HL-60 (cell line): ENCODE data around the gene PLEKHN1.

ENCODE experiments used
- POLR2AphosphoS5 ChIP-seq: IDR thresholded peaks from 2 replicates; pipeline ENCODE4 v1.6.1; 2012; ENCODE audit warnings: low read depth
- TF ChIP-seq, protein P1 (sequence below): IDR thresholded peaks from one replicate; pipeline ENCODE4 v1.5.1; 2011; ENCODE audit warnings: low read length, control low read depth, inconsistent platforms; ENCODE audit not compliant: insufficient read depth
- TF ChIP-seq, protein P2 (sequence below): IDR thresholded peaks from 2 replicates; pipeline ENCODE4 v1.6.1; 2012; ENCODE audit warnings: low read depth; ENCODE audit not compliant: insufficient replicate concordance

DNA sequence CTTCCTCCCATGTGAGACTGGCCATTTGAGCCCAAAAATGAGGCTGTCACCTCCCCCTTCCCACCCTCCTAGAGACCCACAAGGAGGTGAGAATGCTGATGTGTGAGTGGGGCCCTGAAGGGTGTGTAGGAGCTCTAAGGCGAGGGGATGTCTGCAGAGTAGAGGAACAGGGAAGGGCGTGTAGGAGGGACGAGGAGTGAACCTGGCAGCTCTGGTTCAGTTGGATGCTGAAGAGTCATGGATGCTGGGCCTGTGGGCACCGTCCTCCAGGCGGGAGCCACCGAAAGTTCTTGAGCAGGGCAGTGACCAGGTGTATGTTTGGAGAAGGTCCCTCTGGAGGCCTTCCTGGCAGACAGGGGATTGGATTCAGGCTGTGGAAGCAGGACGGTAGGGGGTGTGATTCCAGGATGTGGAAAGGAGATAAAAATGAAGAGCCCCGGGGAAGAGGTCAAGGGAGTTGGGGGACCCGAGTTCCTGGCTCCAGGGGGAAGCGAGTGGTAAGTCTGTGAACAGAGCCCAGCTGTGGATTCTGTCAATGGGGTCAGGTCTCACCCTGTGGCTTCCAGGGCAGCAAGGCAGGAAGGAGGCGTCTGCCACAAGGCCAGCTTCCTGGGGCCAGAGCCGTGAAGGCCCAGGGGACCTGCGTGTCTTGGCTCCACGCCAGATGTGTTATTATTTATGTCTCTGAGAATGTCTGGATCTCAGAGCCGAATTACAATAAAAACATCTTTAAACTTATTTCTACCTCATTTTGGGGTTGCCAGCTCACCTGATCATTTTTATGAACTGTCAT is 34.7 kb upstream of the PLEKHN1 start:
- TF ChIP-seq, protein P1, sequence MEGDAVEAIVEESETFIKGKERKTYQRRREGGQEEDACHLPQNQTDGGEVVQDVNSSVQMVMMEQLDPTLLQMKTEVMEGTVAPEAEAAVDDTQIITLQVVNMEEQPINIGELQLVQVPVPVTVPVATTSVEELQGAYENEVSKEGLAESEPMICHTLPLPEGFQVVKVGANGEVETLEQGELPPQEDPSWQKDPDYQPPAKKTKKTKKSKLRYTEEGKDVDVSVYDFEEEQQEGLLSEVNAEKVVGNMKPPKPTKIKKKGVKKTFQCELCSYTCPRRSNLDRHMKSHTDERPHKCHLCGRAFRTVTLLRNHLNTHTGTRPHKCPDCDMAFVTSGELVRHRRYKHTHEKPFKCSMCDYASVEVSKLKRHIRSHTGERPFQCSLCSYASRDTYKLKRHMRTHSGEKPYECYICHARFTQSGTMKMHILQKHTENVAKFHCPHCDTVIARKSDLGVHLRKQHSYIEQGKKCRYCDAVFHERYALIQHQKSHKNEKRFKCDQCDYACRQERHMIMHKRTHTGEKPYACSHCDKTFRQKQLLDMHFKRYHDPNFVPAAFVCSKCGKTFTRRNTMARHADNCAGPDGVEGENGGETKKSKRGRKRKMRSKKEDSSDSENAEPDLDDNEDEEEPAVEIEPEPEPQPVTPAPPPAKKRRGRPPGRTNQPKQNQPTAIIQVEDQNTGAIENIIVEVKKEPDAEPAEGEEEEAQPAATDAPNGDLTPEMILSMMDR: no peak
- TF ChIP-seq, protein P2, sequence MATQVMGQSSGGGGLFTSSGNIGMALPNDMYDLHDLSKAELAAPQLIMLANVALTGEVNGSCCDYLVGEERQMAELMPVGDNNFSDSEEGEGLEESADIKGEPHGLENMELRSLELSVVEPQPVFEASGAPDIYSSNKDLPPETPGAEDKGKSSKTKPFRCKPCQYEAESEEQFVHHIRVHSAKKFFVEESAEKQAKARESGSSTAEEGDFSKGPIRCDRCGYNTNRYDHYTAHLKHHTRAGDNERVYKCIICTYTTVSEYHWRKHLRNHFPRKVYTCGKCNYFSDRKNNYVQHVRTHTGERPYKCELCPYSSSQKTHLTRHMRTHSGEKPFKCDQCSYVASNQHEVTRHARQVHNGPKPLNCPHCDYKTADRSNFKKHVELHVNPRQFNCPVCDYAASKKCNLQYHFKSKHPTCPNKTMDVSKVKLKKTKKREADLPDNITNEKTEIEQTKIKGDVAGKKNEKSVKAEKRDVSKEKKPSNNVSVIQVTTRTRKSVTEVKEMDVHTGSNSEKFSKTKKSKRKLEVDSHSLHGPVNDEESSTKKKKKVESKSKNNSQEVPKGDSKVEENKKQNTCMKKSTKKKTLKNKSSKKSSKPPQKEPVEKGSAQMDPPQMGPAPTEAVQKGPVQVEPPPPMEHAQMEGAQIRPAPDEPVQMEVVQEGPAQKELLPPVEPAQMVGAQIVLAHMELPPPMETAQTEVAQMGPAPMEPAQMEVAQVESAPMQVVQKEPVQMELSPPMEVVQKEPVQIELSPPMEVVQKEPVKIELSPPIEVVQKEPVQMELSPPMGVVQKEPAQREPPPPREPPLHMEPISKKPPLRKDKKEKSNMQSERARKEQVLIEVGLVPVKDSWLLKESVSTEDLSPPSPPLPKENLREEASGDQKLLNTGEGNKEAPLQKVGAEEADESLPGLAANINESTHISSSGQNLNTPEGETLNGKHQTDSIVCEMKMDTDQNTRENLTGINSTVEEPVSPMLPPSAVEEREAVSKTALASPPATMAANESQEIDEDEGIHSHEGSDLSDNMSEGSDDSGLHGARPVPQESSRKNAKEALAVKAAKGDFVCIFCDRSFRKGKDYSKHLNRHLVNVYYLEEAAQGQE: no peak
- no peak for TF ChIP-seq POLR2AphosphoS5
